Mesothelial cell of epicardium (in vitro differentiated cells): Measurements from ENCODE around the gene FHIT. TPM values are rescaled to one million over a fixed set of nuclear protein-coding genes. Genes with fewer than 3 reads are reported as not detected.

Experiments
- DNase-seq, 2 experiments: peaks; one replicate each; pipeline ENCODE4 v3.0.0; 2021; ENCODE audit warnings: low spot score in 2 of 2; ENCODE audit not compliant: unreplicated experiment in 2 of 2
- H3K27ac Mint-ChIP-seq: 2 replicates; pipeline ENCODE4 v1.8.0; 2021; ENCODE audit warnings: mixed read lengths
- H3K27me3 Mint-ChIP-seq: 2 replicates; pipeline ENCODE4 v1.8.0; 2021; ENCODE audit warnings: low read depth, mixed read lengths
- H3K36me3 Mint-ChIP-seq: 2 replicates; pipeline ENCODE4 v1.8.0; 2021; ENCODE audit warnings: mixed read lengths
- H3K4me1 Mint-ChIP-seq: 2 replicates; pipeline ENCODE4 v1.8.0; 2021; ENCODE audit warnings: mixed read lengths
- H3K4me3 Mint-ChIP-seq: 2 replicates; pipeline ENCODE4 v1.8.0; 2021; ENCODE audit warnings: mild to moderate bottlenecking, moderate library complexity, mixed read lengths
- H3K9me3 Mint-ChIP-seq: 2 replicates; pipeline ENCODE4 v1.8.0; 2021; ENCODE audit warnings: mixed read lengths
- CTCF ChIP-seq: fragments of 200-600 bp; sonication (generic); IDR thresholded peaks from one replicate; pipeline ENCODE4 v1.5.0; 2021; ENCODE audit warnings: antibody characterized with exemption; ENCODE audit not compliant: unreplicated experiment
- total RNA-seq: library from RNA; stranded (reverse); gene quantifications from 3 replicates; pipeline ENCODE4 v1.2.1, GENCODE V29; 2021

The FHIT gene
- total RNA-seq, 1 donor from 2014 or later: 10.7 TPM

GRCh38 chr3:60650171-60650570 lies 601.1 kb downstream of the FHIT start:
- Mint-ChIP-seq H3K4me3 (no peak overlapping the region), H3K4me1 (no peaks in the 10 kb centered on the region), H3K27me3 (peaks cover 2% of the 10 kb centered on the region), H3K9me3 (no peaks in the 10 kb centered on the region), H3K36me3 (no peaks in the 10 kb centered on the region), H3K27ac (no peak overlapping the region)
- TF ChIP-seq CTCF: no peak
- DNase-seq: no peak

- Mint-ChIP-seq H3K4me3 (no peak overlapping the region), H3K27me3 (peaks cover 11% of the 10 kb centered on the region), H3K4me1 (no peaks in the 10 kb centered on the region), H3K9me3 (no peaks in the 10 kb centered on the region), H3K36me3 (no peaks in the 10 kb centered on the region), H3K27ac (no peak overlapping the region)
- DNase-seq: no peak
- TF ChIP-seq CTCF: no peak
Observed at GRCh38 chr3:60645801-60646200, 605.5 kb downstream of the FHIT start.

GRCh38 chr3:60643831-60644230 lies 607.4 kb downstream of the FHIT start:
- Mint-ChIP-seq H3K27ac (no peak overlapping the region), H3K4me1 (no peaks in the 10 kb centered on the region), H3K27me3 (peaks cover 11% of the 10 kb centered on the region), H3K36me3 (no peaks in the 10 kb centered on the region), H3K9me3 (no peaks in the 10 kb centered on the region), H3K4me3 (no peak overlapping the region)
- no peak for TF ChIP-seq CTCF
- no peak for DNase-seq

GRCh38 chr3:60641354-60641753 lies 609.9 kb downstream of the FHIT start:
- no peak for DNase-seq
- peaks cover 6% of the 10 kb centered on the region for H3K4me1 Mint-ChIP-seq
- H3K9me3 Mint-ChIP-seq: no peaks in the 10 kb centered on the region
- no peak overlapping the region for H3K27ac Mint-ChIP-seq
- TF ChIP-seq CTCF: no peak
- H3K4me3 Mint-ChIP-seq: no peak overlapping the region
- peaks cover 11% of the 10 kb centered on the region for H3K27me3 Mint-ChIP-seq
- no peaks in the 10 kb centered on the region for H3K36me3 Mint-ChIP-seq

GRCh38 chr3:60636846-60637245 lies 614.4 kb downstream of the FHIT start:
- TF ChIP-seq CTCF: no peak
- Mint-ChIP-seq H3K4me3 (no peak overlapping the region), H3K36me3 (no peaks in the 10 kb centered on the region), H3K9me3 (no peaks in the 10 kb centered on the region), H3K27ac (no peak overlapping the region), H3K4me1 (peaks cover 8% of the 10 kb centered on the region), H3K27me3 (peaks cover 12% of the 10 kb centered on the region)
- no peak for DNase-seq

- peaks cover 21% of the 10 kb centered on the region for H3K27me3 Mint-ChIP-seq
- no peak overlapping the region for H3K4me3 Mint-ChIP-seq
- no peak for TF ChIP-seq CTCF
- no peaks in the 10 kb centered on the region for H3K9me3 Mint-ChIP-seq
- H3K36me3 Mint-ChIP-seq: no peaks in the 10 kb centered on the region
- H3K4me1 Mint-ChIP-seq: peaks cover 18% of the 10 kb centered on the region
- DNase-seq: no peak
- H3K27ac Mint-ChIP-seq: no peak overlapping the region
Observed at GRCh38 chr3:60633644-60634043, 617.6 kb downstream of the FHIT start.
